ENCODE results near the gene COG1. TPM values are rescaled to one million over a fixed set of nuclear protein-coding genes. Genes with fewer than 3 reads are reported as not detected.

The COG1 gene
- total and polyA plus RNA-seq, 2 donors (not counting 3 experiments of a cell fraction or from before 2014, with no cell fraction given): 26.2 to 39.0 TPM

- ChIA-PET POLR2A (no interaction called here), CTCF (interaction anchor here (0.6 to 11.8 kb wide), 21 partner anchors 10 to 944 kb away, joined by 3 to 376 read pairs (median 5); partner anchors contain the start of gene CDC42EP4)
- H3K27me3 ChIP-seq (ENCODE audit: control insufficient read depth in 2 of 2, insufficient read depth in 2 of 2, low read length in 2 of 2): no peaks in the 10 kb centered on the region
- H3K9me3 ChIP-seq (replicated peaks; ENCODE audit: control insufficient read depth, insufficient read depth, low read length): no peaks in the 10 kb centered on the region
- BruUV-seq (replicated peaks): no TSS peak
- no peaks in the 10 kb centered on the region for H3K4me1 ChIP-seq (ENCODE audit: control insufficient read depth, extremely low read depth, insufficient read depth, low read length)
- no peak overlapping the region for H3K9ac ChIP-seq (replicated peaks; ENCODE audit: extremely low read depth, insufficient read depth, low read length)
- FAIRE-seq (peak; percentile 72), DNase-seq (ENCODE audit: low read depth, low spot score) (peak; percentile 53)
- no peaks in the 10 kb centered on the region for H4K20me1 ChIP-seq (replicated peaks; ENCODE audit: control insufficient read depth, extremely low read depth, insufficient read depth, low read length)
- no peak overlapping the region for H2AFZ ChIP-seq (ENCODE audit: low read depth, low read length)
- H3K4me3 ChIP-seq (replicated peaks in 1 of 3; ENCODE audit: insufficient read depth in 1 of 3, low read depth in 1 of 3, low read length in 3 of 3): no peak overlapping the region
- H3K4me2 ChIP-seq (ENCODE audit: insufficient read depth, low read length): no peak overlapping the region
- no peaks in the 10 kb centered on the region for H3K79me2 ChIP-seq (ENCODE audit: control insufficient read depth, insufficient read depth, low read length)
- H3K36me3 ChIP-seq (ENCODE audit: control insufficient read depth in 2 of 2, extremely low read depth in 1 of 2, insufficient read depth in 2 of 2, low read length in 2 of 2): no peaks in the 10 kb centered on the region
- dilution Hi-C loops (cut with MboI; ENCODE audit: extremely low pct_ligation_motif_present, low sequenced_read_pairs): no loop called here
- H3K9me1 ChIP-seq (replicated peaks; ENCODE audit: control insufficient read depth, extremely low read depth, insufficient read depth, low read length): no peaks in the 10 kb centered on the region
- intact Hi-C loops (cut with micrococcal nuclease): loop anchor here (1.0 to 2.0 kb wide), 4 partner anchors 56 to 531 kb away; partner anchors contain the start of gene COG1
- H3K27ac ChIP-seq (ENCODE audit: insufficient read depth, low read depth, low read length): no peak overlapping the region
- TF ChIP-seq, protein P1, sequence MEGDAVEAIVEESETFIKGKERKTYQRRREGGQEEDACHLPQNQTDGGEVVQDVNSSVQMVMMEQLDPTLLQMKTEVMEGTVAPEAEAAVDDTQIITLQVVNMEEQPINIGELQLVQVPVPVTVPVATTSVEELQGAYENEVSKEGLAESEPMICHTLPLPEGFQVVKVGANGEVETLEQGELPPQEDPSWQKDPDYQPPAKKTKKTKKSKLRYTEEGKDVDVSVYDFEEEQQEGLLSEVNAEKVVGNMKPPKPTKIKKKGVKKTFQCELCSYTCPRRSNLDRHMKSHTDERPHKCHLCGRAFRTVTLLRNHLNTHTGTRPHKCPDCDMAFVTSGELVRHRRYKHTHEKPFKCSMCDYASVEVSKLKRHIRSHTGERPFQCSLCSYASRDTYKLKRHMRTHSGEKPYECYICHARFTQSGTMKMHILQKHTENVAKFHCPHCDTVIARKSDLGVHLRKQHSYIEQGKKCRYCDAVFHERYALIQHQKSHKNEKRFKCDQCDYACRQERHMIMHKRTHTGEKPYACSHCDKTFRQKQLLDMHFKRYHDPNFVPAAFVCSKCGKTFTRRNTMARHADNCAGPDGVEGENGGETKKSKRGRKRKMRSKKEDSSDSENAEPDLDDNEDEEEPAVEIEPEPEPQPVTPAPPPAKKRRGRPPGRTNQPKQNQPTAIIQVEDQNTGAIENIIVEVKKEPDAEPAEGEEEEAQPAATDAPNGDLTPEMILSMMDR (IDR thresholded peaks at IDR 0.05; ENCODE audit: extremely low read depth in 1 of 2, insufficient read depth in 1 of 2, low read depth in 1 of 2, low read length in 2 of 2): peak; percentile 82 to 96
- peak; percentile 79 for TF ChIP-seq GATA2 (IDR thresholded peaks at IDR 0.05; ENCODE audit: insufficient read depth, insufficient read length, low read depth, low read length)
- no peak for TF ChIP-seq EZH2 (IDR thresholded peaks at IDR 0.05; ENCODE audit: borderline replicate concordance, low read depth, low read length, severe bottlenecking)
These were observed 62.9 kb downstream of the COG1 start for GRCh38 chr17:73255671-73256181.

- Histone ChIP-seq H4K20me1 (replicated peaks; ENCODE audit: control insufficient read depth, extremely low read depth, insufficient read depth, low read length) (no peaks in the 10 kb centered on the region), H3K9ac (replicated peaks; ENCODE audit: extremely low read depth, insufficient read depth, low read length) (no peak overlapping the region), H3K79me2 (ENCODE audit: control insufficient read depth, insufficient read depth, low read length) (no peaks in the 10 kb centered on the region), H3K36me3 (ENCODE audit: control insufficient read depth in 2 of 2, extremely low read depth in 1 of 2, insufficient read depth in 2 of 2, low read length in 2 of 2) (no peaks in the 10 kb centered on the region), H3K4me1 (ENCODE audit: control insufficient read depth, extremely low read depth, insufficient read depth, low read length) (no peaks in the 10 kb centered on the region), H3K9me3 (replicated peaks; ENCODE audit: control insufficient read depth, insufficient read depth, low read length) (no peaks in the 10 kb centered on the region), H3K27me3 (ENCODE audit: control insufficient read depth in 2 of 2, insufficient read depth in 2 of 2, low read length in 2 of 2) (no peaks in the 10 kb centered on the region), H2AFZ (ENCODE audit: low read depth, low read length) (no peak overlapping the region), H3K9me1 (replicated peaks; ENCODE audit: control insufficient read depth, extremely low read depth, insufficient read depth, low read length) (no peaks in the 10 kb centered on the region), H3K27ac (ENCODE audit: insufficient read depth, low read depth, low read length) (no peak overlapping the region), H3K4me3 (replicated peaks in 1 of 3; ENCODE audit: insufficient read depth in 1 of 3, low read depth in 1 of 3, low read length in 3 of 3) (no peak overlapping the region), H3K4me2 (ENCODE audit: insufficient read depth, low read length) (no peak overlapping the region)
- DNase-seq (ENCODE audit: low read depth, low spot score): no peak
- TF ChIP-seq MAX (IDR thresholded peaks at IDR 0.05; ENCODE audit: insufficient read depth, insufficient read length) (no peak), FOS (IDR thresholded peaks at IDR 0.05; ENCODE audit: borderline replicate concordance, insufficient read depth, low read length) (no peak)
- dilution Hi-C loops (cut with MboI; ENCODE audit: extremely low pct_ligation_motif_present, low sequenced_read_pairs): no loop called here
- FAIRE-seq: no peak
- intact Hi-C loops (cut with micrococcal nuclease): no loop called here
- CTCF ChIA-PET: interaction anchor here (0.8 to 11.8 kb wide), 12 partner anchors 9 to 943 kb away, joined by 3 to 376 read pairs (median 4); no protein-coding TSS in a partner anchor
- POLR2A ChIA-PET: no interaction called here
- BruUV-seq (replicated peaks): no TSS peak
These were observed 63.4 kb downstream of the COG1 start for GRCh38 chr17:73256220-73256619.

All from endothelial cell of umbilical vein (primary cell).